NT2/D1 (cell line): ENCODE data around the gene LRRC46.

ENCODE experiments used
- DNase-seq: peaks from one replicate; pipeline ENCODE4 v3.0.0-alpha.2; 2011; ENCODE audit warnings: low read depth, low spot score
- H3K27me3 ChIP-seq: 2 replicates; pipeline ENCODE4 v1.6.0; 2011; ENCODE audit warnings: mild to moderate bottlenecking; ENCODE audit not compliant: insufficient read length, insufficient read depth
- H3K36me3 ChIP-seq: 2 replicates; pipeline ENCODE4 v1.6.1; 2011; ENCODE audit warnings: mild to moderate bottlenecking, low read length, mixed read lengths; ENCODE audit not compliant: insufficient read depth, insufficient read length
- H3K4me1 ChIP-seq: 2 replicates; pipeline ENCODE4 v1.5.1; 2011; ENCODE audit not compliant: insufficient read depth, insufficient read length
- H3K4me3 ChIP-seq: 2 replicates; pipeline ENCODE4 v1.5.1; 2011; ENCODE audit warnings: low read depth; ENCODE audit not compliant: insufficient read length
- H3K9ac ChIP-seq: 2 replicates; pipeline ENCODE4 v1.6.0; 2011; ENCODE audit warnings: low read depth; ENCODE audit not compliant: insufficient read length
- H3K9me3 ChIP-seq: 2 replicates; pipeline ENCODE4 v1.5.1; 2011; ENCODE audit warnings: mild to moderate bottlenecking, low read length; ENCODE audit not compliant: insufficient read depth
- SUZ12 ChIP-seq: IDR thresholded peaks from 2 replicates; pipeline ENCODE4 v1.6.1; 2011; ENCODE audit not compliant: insufficient read length, insufficient read depth; ENCODE audit errors: extremely low read depth
- YY1 ChIP-seq: IDR thresholded peaks from 2 replicates; pipeline ENCODE4 v1.6.1; 2011; ENCODE audit not compliant: insufficient read length, insufficient read depth
- ZNF274 ChIP-seq: IDR thresholded peaks from 2 replicates; pipeline ENCODE4 v1.6.1; 2011; ENCODE audit warnings: mild to moderate bottlenecking, low read depth, low read length

LRRC46 gene

GRCh38 chr17:47816111-47816735 is 15.2 kb upstream of the LRRC46 start:
- Histone ChIP-seq H3K9me3 (no peaks in the 10 kb centered on the region), H3K9ac (no peak overlapping the region), H3K4me3 (no peak overlapping the region), H3K4me1 (peaks cover 6% of the 10 kb centered on the region), H3K36me3 (peaks cover 69% of the 10 kb centered on the region), H3K27me3 (no peaks in the 10 kb centered on the region)
- TF ChIP-seq ZNF274, result no peak
- no peak for TF ChIP-seq YY1
- no peak for TF ChIP-seq SUZ12
- DNase-seq, result no peak

GRCh38 chr17:47816947-47817346 is 14.5 kb upstream of the LRRC46 start:
- Histone ChIP-seq H3K4me1 (peaks cover 2% of the 10 kb centered on the region), H3K4me3 (no peak overlapping the region), H3K27me3 (no peaks in the 10 kb centered on the region), H3K9ac (no peak overlapping the region), H3K36me3 (peaks cover 65% of the 10 kb centered on the region), H3K9me3 (no peaks in the 10 kb centered on the region)
- TF ChIP-seq YY1 (no peak), SUZ12 (no peak), ZNF274 (no peak)
- no peak for DNase-seq

GRCh38 chr17:47818002-47818695 is 13.3 kb upstream of the LRRC46 start:
- H3K36me3 ChIP-seq, result peaks cover 57% of the 10 kb centered on the region
- no peak overlapping the region for H3K4me3 ChIP-seq
- H3K9ac ChIP-seq, result no peak overlapping the region
- H3K27me3 ChIP-seq, result no peaks in the 10 kb centered on the region
- DNase-seq, result no peak
- H3K9me3 ChIP-seq, result no peaks in the 10 kb centered on the region
- H3K4me1 ChIP-seq, result peaks cover 4% of the 10 kb centered on the region
- TF ChIP-seq ZNF274 (no peak), YY1 (no peak), SUZ12 (no peak)

- peaks cover 4% of the 10 kb centered on the region for H3K4me1 ChIP-seq
- H3K27me3 ChIP-seq, result no peaks in the 10 kb centered on the region
- no peak overlapping the region for H3K4me3 ChIP-seq
- H3K9ac ChIP-seq, result no peak overlapping the region
- DNase-seq, result no peak
- no peaks in the 10 kb centered on the region for H3K9me3 ChIP-seq
- peaks cover 65% of the 10 kb centered on the region for H3K36me3 ChIP-seq
- no peak for TF ChIP-seq ZNF274
Observed at GRCh38 chr17:47819475-47819874, 12.0 kb upstream of the LRRC46 start.

GRCh38 chr17:47820033-47820789 is 11.3 kb upstream of the LRRC46 start:
- Histone ChIP-seq H3K27me3 (no peaks in the 10 kb centered on the region), H3K4me1 (peaks cover 4% of the 10 kb centered on the region), H3K36me3 (peaks cover 60% of the 10 kb centered on the region), H3K9ac (peak overlapping the region; percentile 17), H3K9me3 (no peaks in the 10 kb centered on the region), H3K4me3 (no peak overlapping the region)
- no peak for DNase-seq
- TF ChIP-seq ZNF274, result no peak
- no peak for TF ChIP-seq SUZ12
- TF ChIP-seq YY1, result no peak

GRCh38 chr17:47821031-47821423 is 10.4 kb upstream of the LRRC46 start:
- Histone ChIP-seq H3K4me1 (peaks cover 4% of the 10 kb centered on the region), H3K9ac (peak overlapping the region; percentile 74), H3K27me3 (no peaks in the 10 kb centered on the region), H3K36me3 (peaks cover 57% of the 10 kb centered on the region), H3K4me3 (peak overlapping the region; percentile 59), H3K9me3 (no peaks in the 10 kb centered on the region)
- no peak for TF ChIP-seq SUZ12
- no peak for TF ChIP-seq YY1
- TF ChIP-seq ZNF274, result no peak
- DNase-seq, result no peak

- Histone ChIP-seq H3K9ac (peak within 1 kb of the TSS; percentile 74), H3K9me3 (no peaks in the 10 kb centered on the region), H3K4me3 (peak within 1 kb of the TSS; percentile 59), H3K27me3 (no peaks in the 10 kb centered on the region), H3K4me1 (peaks cover 4% of the 10 kb centered on the region), H3K36me3 (peaks cover 57% of the 10 kb centered on the region)
- no peak for TF ChIP-seq ZNF274
- TF ChIP-seq YY1, result no peak
- no peak for TF ChIP-seq SUZ12
- DNase-seq, result peak; percentile 51
Observed at GRCh38 chr17:47821424-47822391, 9.8 kb upstream of the LRRC46 start, which contains the start of gene OSBPL7. Gene OSBPL7 (minus strand): TSS chr17:47821794. CDS start chr17:47820278, 1,516 bp downstream.
